Esophagus muscularis mucosa (tissue), 4 donors: Measurements from ENCODE around the gene NLRC3.
"Not testable (repeated sequence)": the region's sequence is repeated elsewhere in the genome, so short reads cannot be mapped to it uniquely, and the experiment has no call there.

Experiments used
- EP300 ChIP-seq: sonication (generic); formaldehyde crosslinking; IDR thresholded peaks from one replicate; pipeline ENCODE4 v1.6.1; 2017; ENCODE audit warnings: antibody characterized with exemption
- POLR2A ChIP-seq: fragments of 450-650 bp; IDR thresholded peaks from one replicate; pipeline ENCODE4 v1.6.1; 2017; ENCODE audit warnings: antibody characterized with exemption, moderate library complexity, mild to moderate bottlenecking, low read depth
- TF ChIP-seq, protein P1 (sequence below), 3 experiments: fragments of 200-600 bp in 2 of 3; fragments of 450-650 bp in 1 of 3; sonication (generic) in 2 of 3; IDR thresholded peaks; one replicate each; pipeline ENCODE4 v1.5.1; 2017 to 2019; ENCODE audit warnings: antibody characterized with exemption in 3 of 3, mild to moderate bottlenecking in 2 of 3, moderate library complexity in 1 of 3

DNA sequence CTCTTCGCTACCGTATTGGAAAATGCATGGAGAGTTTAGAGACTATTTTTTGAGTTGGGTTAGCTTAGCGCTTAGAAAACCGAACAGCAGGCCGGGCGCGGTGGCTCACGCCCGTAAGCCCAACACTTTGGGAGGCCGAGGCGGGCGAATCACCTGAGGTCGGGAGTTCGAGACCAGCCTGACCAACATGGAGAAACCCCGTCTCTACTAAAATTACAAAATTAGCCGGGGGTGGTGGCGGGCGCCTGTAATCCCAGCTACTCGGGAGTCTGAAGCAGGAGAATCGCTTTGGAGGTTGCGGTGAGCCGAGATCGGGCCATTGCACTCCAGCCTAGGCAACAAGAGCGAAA is 75.8 kb downstream of the NLRC3 start:
- TF ChIP-seq, protein P1, sequence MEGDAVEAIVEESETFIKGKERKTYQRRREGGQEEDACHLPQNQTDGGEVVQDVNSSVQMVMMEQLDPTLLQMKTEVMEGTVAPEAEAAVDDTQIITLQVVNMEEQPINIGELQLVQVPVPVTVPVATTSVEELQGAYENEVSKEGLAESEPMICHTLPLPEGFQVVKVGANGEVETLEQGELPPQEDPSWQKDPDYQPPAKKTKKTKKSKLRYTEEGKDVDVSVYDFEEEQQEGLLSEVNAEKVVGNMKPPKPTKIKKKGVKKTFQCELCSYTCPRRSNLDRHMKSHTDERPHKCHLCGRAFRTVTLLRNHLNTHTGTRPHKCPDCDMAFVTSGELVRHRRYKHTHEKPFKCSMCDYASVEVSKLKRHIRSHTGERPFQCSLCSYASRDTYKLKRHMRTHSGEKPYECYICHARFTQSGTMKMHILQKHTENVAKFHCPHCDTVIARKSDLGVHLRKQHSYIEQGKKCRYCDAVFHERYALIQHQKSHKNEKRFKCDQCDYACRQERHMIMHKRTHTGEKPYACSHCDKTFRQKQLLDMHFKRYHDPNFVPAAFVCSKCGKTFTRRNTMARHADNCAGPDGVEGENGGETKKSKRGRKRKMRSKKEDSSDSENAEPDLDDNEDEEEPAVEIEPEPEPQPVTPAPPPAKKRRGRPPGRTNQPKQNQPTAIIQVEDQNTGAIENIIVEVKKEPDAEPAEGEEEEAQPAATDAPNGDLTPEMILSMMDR (IDR thresholded peaks at IDR 0.05), result not testable (repeated sequence)
- not testable (repeated sequence) for TF ChIP-seq EP300, POLR2A
